GM21825 (cell line): ENCODE results near the gene NT5DC3.

Experiments used
- ATAC-seq: cut with Tn5 transposase; IDR thresholded peaks from one replicate; pipeline ENCODE4 v1.9.1; 2021; ENCODE audit warnings: mild to moderate bottlenecking, moderate library complexity; ENCODE audit not compliant: unreplicated experiment

NT5DC3 gene

GRCh38 chr12:103785243-103786031, 55.6 kb downstream of the NT5DC3 start:
- no peak for ATAC-seq

- ATAC-seq, result no peak
These were observed 57.0 kb downstream of the NT5DC3 start for GRCh38 chr12:103783744-103784664.

GRCh38 chr12:103782399-103782798, 58.6 kb downstream of the NT5DC3 start:
- no peak for ATAC-seq

- no peak for ATAC-seq
These were observed 60.0 kb downstream of the NT5DC3 start for GRCh38 chr12:103780992-103781391.

GRCh38 chr12:103780093-103780440, 61.0 kb downstream of the NT5DC3 start:
- no peak for ATAC-seq

GRCh38 chr12:103779410-103780092, 61.5 kb downstream of the NT5DC3 start:
- ATAC-seq, result no peak

- no peak for ATAC-seq
These were observed 62.3 kb downstream of the NT5DC3 start for GRCh38 chr12:103778781-103779180.

- ATAC-seq, result no peak
These were observed 66.0 kb downstream of the NT5DC3 start for GRCh38 chr12:103774977-103775560.

- ATAC-seq, result no peak
These were observed 67.7 kb downstream of the NT5DC3 start for GRCh38 chr12:103773109-103773910.

GRCh38 chr12:103772367-103773108, 68.5 kb downstream of the NT5DC3 start:
- ATAC-seq, result no peak

GRCh38 chr12:103771466-103771865, 69.6 kb downstream of the NT5DC3 start:
- ATAC-seq, result no peak

- no peak for ATAC-seq
These were observed 71.6 kb downstream of the NT5DC3 start for GRCh38 chr12:103769240-103769945.

GRCh38 chr12:103768467-103769123, 72.4 kb downstream of the NT5DC3 start:
- ATAC-seq, result no peak

- ATAC-seq, result no peak
These were observed 75.0 kb downstream of the NT5DC3 start for GRCh38 chr12:103766028-103766427.

GRCh38 chr12:103765322-103765721, 75.7 kb downstream of the NT5DC3 start:
- ATAC-seq, result no peak

GRCh38 chr12:103762473-103762872, 78.6 kb downstream of the NT5DC3 start:
- no peak for ATAC-seq

- no peak for ATAC-seq
These were observed 82.5 kb downstream of the NT5DC3 start for GRCh38 chr12:103758310-103759089.

GRCh38 chr12:103757248-103757647, 83.8 kb downstream of the NT5DC3 start:
- no peak for ATAC-seq
